HG03571 (cell line): ENCODE data around the gene CSAG1.
"Not testable (repeated sequence)": the region's sequence is repeated elsewhere in the genome, so short reads cannot be mapped to it uniquely, and the experiment has no call there.

Experiments used
- ATAC-seq: cut with Tn5 transposase; IDR thresholded peaks from one replicate; pipeline ENCODE4 v1.9.1; 2021; ENCODE audit not compliant: unreplicated experiment

CSAG1 gene

DNA sequence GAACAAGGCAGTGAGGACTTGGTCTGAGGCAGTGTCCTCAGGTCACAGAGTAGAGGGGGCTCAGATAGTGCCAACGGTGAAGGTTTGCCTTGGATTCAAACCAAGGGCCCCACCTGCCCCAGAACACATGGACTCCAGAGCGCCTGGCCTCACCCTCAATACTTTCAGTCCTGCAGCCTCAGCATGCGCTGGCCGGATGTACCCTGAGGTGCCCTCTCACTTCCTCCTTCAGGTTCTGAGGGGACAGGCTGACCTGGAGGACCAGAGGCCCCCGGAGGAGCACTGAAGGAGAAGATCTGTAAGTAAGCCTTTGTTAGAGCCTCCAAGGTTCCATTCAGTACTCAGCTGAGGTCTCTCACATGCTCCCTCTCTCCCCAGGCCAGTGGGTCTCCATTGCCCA lies 33.1 kb downstream of the CSAG1 start:
- not testable (repeated sequence) for ATAC-seq

DNA sequence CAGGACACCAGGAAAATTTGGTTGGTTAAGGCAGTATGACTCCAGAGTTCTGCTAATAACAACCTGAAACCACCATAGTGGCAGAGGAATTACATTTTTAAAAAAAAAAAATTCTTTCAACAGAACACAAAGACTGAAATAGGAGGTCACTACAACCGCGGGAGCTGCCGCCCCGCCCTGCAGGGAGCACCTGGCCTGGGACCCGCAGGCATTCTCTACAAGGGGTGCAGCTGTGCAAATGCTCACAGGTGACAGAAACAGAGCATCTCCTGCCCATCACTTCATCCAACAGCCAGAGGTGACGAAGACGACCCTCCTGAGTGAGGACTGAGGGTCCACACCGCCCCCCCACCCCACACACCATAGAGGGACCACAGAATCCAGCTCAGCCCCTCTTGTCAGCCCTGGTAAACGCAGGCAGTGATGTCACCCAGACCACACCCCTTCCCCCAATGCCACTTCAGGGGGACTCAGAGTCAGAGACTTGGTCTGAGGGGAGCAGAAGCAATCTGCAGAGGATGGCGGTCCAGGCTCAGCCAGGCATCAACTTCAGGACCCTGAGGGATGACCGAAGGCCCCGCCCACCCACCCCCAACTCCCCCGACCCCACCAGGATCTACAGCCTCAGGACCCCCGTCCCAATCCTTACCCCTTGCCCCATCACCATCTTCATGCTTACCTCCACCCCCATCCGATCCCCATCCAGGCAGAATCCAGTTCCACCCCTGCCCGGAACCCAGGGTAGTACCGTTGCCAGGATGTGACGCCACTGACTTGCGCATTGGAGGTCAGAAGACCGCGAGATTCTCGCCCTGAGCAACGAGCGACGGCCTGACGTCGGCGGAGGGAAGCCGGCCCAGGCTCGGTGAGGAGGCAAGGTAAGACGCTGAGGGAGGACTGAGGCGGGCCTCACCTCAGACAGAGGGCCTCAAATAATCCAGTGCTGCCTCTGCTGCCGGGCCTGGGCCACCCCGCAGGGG lies 35.3 kb downstream of the CSAG1 start, which contains the start of gene MAGEA3:
TSS of gene MAGEA3 (plus strand) at position 843 of the 980 bp plus-strand sequence. CDS start 2,039 bp downstream, outside the sequence.
- ATAC-seq, result not testable (repeated sequence)

DNA sequence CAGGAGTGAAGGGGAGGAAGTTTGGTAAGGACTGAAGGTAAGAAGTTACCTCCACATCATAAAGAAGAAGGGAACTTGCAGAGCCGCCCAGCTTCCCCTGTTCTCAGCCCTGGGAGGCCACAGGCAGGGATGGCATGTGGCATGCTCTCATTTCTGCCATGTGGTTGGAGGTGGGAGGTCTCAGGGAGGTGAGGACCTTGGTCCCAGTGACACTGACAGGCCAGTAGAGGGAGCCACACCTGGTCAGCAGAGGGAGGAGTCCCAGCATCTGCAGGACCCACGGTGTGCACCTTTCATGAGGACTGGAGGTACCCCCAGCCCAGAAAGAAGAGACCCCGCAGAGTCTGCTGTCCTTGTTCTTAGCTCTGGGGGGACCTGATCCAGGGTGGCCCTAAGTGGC lies 52.5 kb downstream of the CSAG1 start:
- not testable (repeated sequence) for ATAC-seq
